Thyroid gland (tissue), 4 donors: ENCODE data around the gene VSIG2.

Experiments used
- CTCF ChIP-seq, 6 experiments: fragments of 200-600 bp in 3 of 6; fragments of 450-650 bp in 3 of 6; sonication (generic) in 3 of 6; IDR thresholded peaks; one replicate each; pipeline ENCODE4 v1.5.1; 2016 to 2019; ENCODE audit warnings: antibody characterized with exemption in 6 of 6, mild to moderate bottlenecking in 2 of 6, inconsistent platforms in 1 of 6, moderate library complexity in 1 of 6
- POLR2A ChIP-seq, 2 donors: fragments of 450-650 bp; IDR thresholded peaks; one replicate each; pipeline ENCODE4 v1.6.1; 2017; ENCODE audit warnings: antibody characterized with exemption in 2 of 2, mild to moderate bottlenecking in 2 of 2, moderate library complexity in 1 of 2

GRCh38 chr11:124768914-124769313 is 16.9 kb upstream of the VSIG2 start:
- TF ChIP-seq CTCF (IDR thresholded peaks at IDR 0.05) (no peak), POLR2A (IDR thresholded peaks at IDR 0.05) (no peak)
